Endodermal cell (in vitro differentiated cells): Measurements from ENCODE around the gene GNG12. TPM values are rescaled to one million over a fixed set of nuclear protein-coding genes. Genes with fewer than 3 reads are reported as not detected.

Experiments used
- DNase-seq: peaks from one replicate; pipeline ENCODE4 v3.0.0-alpha.2; 2017
- H3K27ac ChIP-seq: 2 replicates; pipeline ENCODE4 v1.5.1; 2013; ENCODE audit warnings: mild to moderate bottlenecking, low read depth, low read length, moderate library complexity
- H3K27me3 ChIP-seq: 2 replicates; pipeline ENCODE4 v1.6.1; 2013; ENCODE audit warnings: mild to moderate bottlenecking, low read length, moderate library complexity; ENCODE audit not compliant: insufficient read depth, control insufficient read depth, poor library complexity, severe bottlenecking
- H3K36me3 ChIP-seq: 2 replicates; pipeline ENCODE4 v1.7.0; 2013; ENCODE audit warnings: mild to moderate bottlenecking, low read length, moderate library complexity; ENCODE audit not compliant: control insufficient read depth, insufficient read depth
- H3K4me1 ChIP-seq: one replicate; pipeline ENCODE4 v1.7.0; 2013; ENCODE audit warnings: low read length; ENCODE audit not compliant: control insufficient read depth, insufficient read depth
- H3K4me3 ChIP-seq: 2 replicates; pipeline ENCODE4 v1.5.1; 2013; ENCODE audit warnings: mild to moderate bottlenecking, low read length, moderate library complexity
- H3K9ac ChIP-seq: 2 replicates; pipeline ENCODE4 v1.6.1; 2013; ENCODE audit warnings: mild to moderate bottlenecking, low read length, moderate library complexity; ENCODE audit not compliant: poor library complexity, severe bottlenecking; ENCODE audit errors: extremely low read depth
- H3K9me3 ChIP-seq: 2 replicates; pipeline ENCODE4 v1.6.1; 2013; ENCODE audit warnings: mild to moderate bottlenecking, low read length, moderate library complexity; ENCODE audit not compliant: control insufficient read depth
- H3K27ac Mint-ChIP-seq: 2 replicates; pipeline ENCODE4 v1.8.0; 2020; ENCODE audit warnings: mixed read lengths
- H3K27me3 Mint-ChIP-seq: 2 replicates; pipeline ENCODE4 v1.8.0; 2021; ENCODE audit warnings: mild to moderate bottlenecking, mixed read lengths; ENCODE audit not compliant: insufficient read depth
- H3K36me3 Mint-ChIP-seq: 2 replicates; pipeline ENCODE4 v1.8.0; 2020; ENCODE audit warnings: low read depth, mixed read lengths
- H3K4me1 Mint-ChIP-seq: 2 replicates; pipeline ENCODE4 v1.8.0; 2020; ENCODE audit warnings: mixed read lengths
- H3K4me3 Mint-ChIP-seq: 2 replicates; pipeline ENCODE4 v1.8.0; 2020; ENCODE audit warnings: mild to moderate bottlenecking, moderate library complexity, mixed read lengths
- H3K9me3 Mint-ChIP-seq: 2 replicates; pipeline ENCODE4 v1.8.0; 2020; ENCODE audit warnings: mild to moderate bottlenecking, mixed read lengths
- WGBS, 2 experiments: methylation state at CpG; one replicate each; pipeline versions ENCODE4 v1.1.5 to v1.1.7; 2013; ENCODE audit warnings: missing lambda C conversion rate in 2 of 2, mixed read lengths in 1 of 2; ENCODE audit not compliant: insufficient coverage in 1 of 2, insufficient read length in 1 of 2; 5-methylcytosine and 5-hydroxymethylcytosine counted together
- total RNA-seq, 2 donors: library from RNA; stranded (reverse); fragmentation: NEBNext Ultra II Directional in 1 of 2; extraction: Animal tissue kit (Norgen Biotek cat#: 25700) in 1 of 2; gene quantifications; 2 replicates in 1 of 2; 3 replicates in 1 of 2; pipeline ENCODE4 v1.2.1, GENCODE V29; 2021
- TF ChIP-seq, protein P1 (sequence below): fragments of 200-600 bp; sonication (generic); conservative IDR thresholded peaks from 2 replicates; pipeline ENCODE4 v1.5.0; 2021; ENCODE audit warnings: antibody characterized with exemption, mild to moderate bottlenecking

The GNG12 gene
- total RNA-seq, 2 donors from 2014 or later: 7.7 to 9.2 TPM

DNA sequence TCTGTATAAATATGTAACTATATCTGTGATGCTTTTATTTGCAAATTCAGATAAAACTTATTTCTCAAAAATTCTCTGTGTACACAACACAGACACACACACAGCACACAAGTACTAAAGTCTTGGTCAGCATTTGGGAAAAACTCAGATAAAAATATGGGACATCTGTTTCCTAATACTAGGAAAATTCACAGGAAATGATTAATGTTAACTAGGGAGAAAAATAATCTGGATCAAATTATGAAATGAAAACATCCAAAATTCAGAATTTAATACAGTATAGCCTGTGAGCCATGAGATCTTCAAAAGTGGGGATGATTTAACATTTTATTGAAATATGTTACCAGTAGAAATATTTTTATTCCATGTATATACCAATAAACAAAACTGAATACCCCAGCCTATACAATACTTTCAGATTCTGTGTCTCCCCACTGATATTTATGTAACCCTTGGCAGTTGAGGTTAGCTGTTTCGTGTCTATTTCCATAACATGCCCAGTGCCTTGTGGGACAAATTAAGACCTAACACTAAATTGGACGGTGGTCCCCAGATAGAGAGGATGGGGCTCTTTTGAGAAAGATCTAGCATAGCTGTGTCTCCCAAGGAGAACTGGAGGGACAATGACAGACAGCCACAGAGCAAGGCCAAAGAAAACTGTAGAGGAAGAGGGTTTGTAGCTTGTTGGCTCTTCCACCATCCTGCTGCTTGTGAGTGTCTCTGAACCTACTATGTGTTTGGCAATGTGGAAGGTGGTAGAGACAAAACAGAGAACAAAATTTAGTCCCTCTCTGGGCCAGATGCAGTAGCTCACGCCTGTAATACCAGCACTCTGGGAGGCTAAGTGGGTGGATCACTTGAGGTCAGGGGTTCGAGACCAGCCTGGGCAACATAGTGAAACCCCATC, 47.2 kb downstream of the GNG12 start:
- no peak overlapping the region for H3K4me3 ChIP-seq
- H3K27ac ChIP-seq: no peak overlapping the region
- H3K27me3 ChIP-seq: no peaks in the 10 kb centered on the region
- no peaks in the 10 kb centered on the region for H3K9me3 ChIP-seq
- no peak for DNase-seq
- H3K9me3 Mint-ChIP-seq: peaks cover 3% of the 10 kb centered on the region
- WGBS, 2 experiments: 88 to 90% methylated on average over 4 of the region's 4 CpGs
- no peaks in the 10 kb centered on the region for H3K36me3 Mint-ChIP-seq
- H3K27me3 Mint-ChIP-seq: no peaks in the 10 kb centered on the region
- H3K9ac ChIP-seq: no peak overlapping the region
- no peaks in the 10 kb centered on the region for H3K36me3 ChIP-seq
- no peak overlapping the region for H3K4me3 Mint-ChIP-seq
- TF ChIP-seq, protein P1, sequence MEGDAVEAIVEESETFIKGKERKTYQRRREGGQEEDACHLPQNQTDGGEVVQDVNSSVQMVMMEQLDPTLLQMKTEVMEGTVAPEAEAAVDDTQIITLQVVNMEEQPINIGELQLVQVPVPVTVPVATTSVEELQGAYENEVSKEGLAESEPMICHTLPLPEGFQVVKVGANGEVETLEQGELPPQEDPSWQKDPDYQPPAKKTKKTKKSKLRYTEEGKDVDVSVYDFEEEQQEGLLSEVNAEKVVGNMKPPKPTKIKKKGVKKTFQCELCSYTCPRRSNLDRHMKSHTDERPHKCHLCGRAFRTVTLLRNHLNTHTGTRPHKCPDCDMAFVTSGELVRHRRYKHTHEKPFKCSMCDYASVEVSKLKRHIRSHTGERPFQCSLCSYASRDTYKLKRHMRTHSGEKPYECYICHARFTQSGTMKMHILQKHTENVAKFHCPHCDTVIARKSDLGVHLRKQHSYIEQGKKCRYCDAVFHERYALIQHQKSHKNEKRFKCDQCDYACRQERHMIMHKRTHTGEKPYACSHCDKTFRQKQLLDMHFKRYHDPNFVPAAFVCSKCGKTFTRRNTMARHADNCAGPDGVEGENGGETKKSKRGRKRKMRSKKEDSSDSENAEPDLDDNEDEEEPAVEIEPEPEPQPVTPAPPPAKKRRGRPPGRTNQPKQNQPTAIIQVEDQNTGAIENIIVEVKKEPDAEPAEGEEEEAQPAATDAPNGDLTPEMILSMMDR: no peak
- H3K4me1 ChIP-seq: no peaks in the 10 kb centered on the region
- H3K4me1 Mint-ChIP-seq: peaks cover 4% of the 10 kb centered on the region
- H3K27ac Mint-ChIP-seq: no peak overlapping the region

DNA sequence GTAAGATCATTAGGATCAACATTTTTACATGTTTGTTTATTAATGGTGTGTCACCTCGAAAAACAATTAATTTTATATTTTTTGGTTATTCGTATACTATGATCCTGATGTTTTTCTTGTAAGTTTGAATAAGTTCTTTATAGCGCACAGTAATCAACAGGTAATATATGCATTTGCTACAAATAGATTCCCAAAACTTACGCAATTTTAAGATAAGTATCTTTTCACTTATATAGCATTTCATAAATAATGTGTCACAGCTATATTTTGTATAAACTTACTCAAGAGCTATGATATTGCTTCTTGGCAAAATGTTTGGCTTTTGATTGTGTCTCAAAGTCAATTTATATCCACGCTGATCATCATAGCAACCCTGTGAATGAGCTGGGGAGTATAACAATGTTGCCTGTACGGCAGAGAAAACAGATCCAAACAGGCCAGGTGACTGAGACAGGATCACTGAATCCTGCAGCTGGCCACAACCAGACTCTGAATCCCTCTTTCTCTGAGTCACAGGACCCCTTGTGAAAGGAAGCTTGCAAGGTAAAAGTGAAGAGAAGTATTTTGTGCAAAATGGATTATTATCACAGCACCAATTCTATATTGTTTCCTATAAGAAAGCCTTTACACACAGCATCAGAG, 48.6 kb downstream of the GNG12 start:
- Mint-ChIP-seq H3K9me3 (peaks cover 3% of the 10 kb centered on the region), H3K27ac (no peak overlapping the region), H3K27me3 (no peaks in the 10 kb centered on the region), H3K36me3 (no peaks in the 10 kb centered on the region), H3K4me1 (peaks cover 4% of the 10 kb centered on the region), H3K4me3 (no peak overlapping the region)
- Histone ChIP-seq H3K4me1 (no peaks in the 10 kb centered on the region), H3K9ac (no peak overlapping the region), H3K4me3 (no peak overlapping the region), H3K27me3 (no peaks in the 10 kb centered on the region), H3K9me3 (no peaks in the 10 kb centered on the region), H3K27ac (no peak overlapping the region), H3K36me3 (no peaks in the 10 kb centered on the region)
- TF ChIP-seq, protein P1: no peak
- WGBS, 2 experiments: 92 to 97% methylated on average over 2 to 6 of the region's 6 CpGs
- DNase-seq: no peak

- Mint-ChIP-seq H3K4me3 (no peak overlapping the region), H3K4me1 (no peaks in the 10 kb centered on the region), H3K27ac (no peak overlapping the region), H3K27me3 (no peaks in the 10 kb centered on the region), H3K36me3 (no peaks in the 10 kb centered on the region), H3K9me3 (peaks cover 3% of the 10 kb centered on the region)
- Histone ChIP-seq H3K4me1 (no peaks in the 10 kb centered on the region), H3K27ac (no peak overlapping the region), H3K36me3 (no peaks in the 10 kb centered on the region), H3K9ac (no peak overlapping the region), H3K27me3 (no peaks in the 10 kb centered on the region), H3K4me3 (no peak overlapping the region), H3K9me3 (no peaks in the 10 kb centered on the region)
- no peak for DNase-seq
- TF ChIP-seq, protein P1: no peak
- 97% methylated on average over 2 of the region's 2 CpGs; no CpG with 5 or more reads in 1 of the 2 experiments for WGBS, 2 experiments
These were observed 52.6 kb downstream of the GNG12 start for GRCh38 chr1:67780637-67781036.
